NCI-H510A (cell line): ENCODE results near the gene ZNF765.
"Not testable (repeated sequence)": the region's sequence is repeated elsewhere in the genome, so short reads cannot be mapped to it uniquely, and the experiment has no call there.

Experiments used
- DNase-seq: peaks from one replicate; lab custom pipeline; 2025; lab: John Stamatoyannopoulos, UW

ZNF765 gene

DNA sequence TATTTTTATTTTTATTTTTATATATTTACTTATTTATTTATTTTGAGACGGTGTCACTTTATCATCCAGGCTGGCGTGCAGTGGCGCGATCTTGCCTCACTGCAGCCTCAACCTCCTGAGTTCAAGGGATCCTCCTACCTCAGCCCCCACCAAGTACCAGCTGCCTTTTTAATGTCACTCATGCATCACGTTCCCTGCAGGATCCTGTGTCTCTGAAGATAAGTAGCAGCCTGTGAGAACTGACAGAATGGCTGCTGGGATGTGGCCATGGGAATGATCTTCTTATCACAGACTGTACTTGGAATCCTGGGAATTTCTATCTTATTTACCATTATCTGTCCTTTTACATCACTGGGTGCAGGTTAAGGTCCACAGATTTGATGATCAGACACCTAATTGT, 27.6 kb downstream of the ZNF765 start:
- no peak for DNase-seq

DNA sequence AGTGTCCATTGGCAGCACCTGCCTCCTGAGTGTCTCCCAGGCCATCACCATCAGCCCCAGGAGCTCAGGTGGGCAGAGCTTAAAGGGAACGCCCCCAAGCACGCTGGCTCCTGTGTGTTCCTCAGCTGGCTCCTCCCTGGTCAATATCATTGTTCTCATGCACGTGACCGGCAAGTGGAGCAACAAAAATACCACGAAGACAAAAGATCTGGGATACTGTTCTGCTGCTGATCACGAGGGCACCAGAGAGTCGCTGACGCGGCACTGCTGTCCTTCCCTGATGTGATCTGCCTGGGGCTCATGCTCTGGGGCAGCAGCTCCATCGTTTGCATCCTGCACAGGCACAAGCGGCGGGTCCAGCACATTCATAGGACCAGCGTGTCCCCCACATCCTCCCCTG, 28.1 kb downstream of the ZNF765 start:
- DNase-seq: not testable (repeated sequence)

DNA sequence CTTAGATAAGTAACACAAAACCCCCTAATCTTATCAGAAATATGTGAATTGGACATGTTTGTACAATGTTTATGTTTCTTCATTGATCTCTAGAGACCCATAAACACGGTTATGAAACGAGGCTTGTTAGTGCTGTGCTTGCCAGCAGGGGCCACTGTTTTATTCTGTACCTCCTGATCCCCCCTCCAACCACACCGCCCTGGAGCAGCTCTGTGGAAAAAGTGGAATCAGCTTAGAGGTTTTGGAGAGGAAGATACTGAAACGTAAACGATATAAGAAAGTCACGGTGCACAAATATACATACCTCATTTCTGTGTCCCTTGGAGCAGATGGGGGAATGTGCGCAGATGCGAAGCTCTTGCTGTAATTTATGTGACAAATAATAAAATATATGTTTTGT, 28.7 kb downstream of the ZNF765 start:
- DNase-seq: not testable (repeated sequence)

DNA sequence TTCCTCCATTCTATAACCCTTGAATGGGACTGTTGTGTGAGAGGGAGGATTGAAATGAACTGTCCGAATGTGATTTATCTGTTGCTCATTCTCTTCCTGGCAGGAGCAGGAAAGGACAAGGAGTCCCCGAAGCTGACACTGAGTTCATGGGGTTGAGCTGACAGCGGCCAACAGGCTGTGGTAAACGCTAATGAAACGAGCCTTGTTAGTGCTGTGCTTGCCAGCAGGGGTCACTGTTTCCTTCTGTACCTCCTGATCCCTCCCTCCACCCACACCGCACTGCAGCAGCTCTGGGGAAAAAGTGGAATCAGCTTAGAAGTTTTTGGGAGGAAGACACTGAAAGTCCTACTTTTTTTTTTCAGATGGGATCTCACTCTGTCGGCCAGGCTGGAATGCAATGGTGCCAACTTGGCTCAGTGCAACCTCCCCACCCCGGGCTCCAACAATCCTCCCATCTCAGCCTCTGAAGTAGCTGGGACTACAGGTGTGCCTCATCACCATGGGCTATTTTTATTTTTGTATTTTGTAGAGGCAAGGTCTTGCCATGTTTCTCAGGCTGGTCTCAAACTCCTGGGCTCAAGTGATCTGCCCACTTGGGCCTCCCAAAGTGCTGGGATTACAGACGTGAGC, 30.1 kb downstream of the ZNF765 start:
- no peak for DNase-seq

DNA sequence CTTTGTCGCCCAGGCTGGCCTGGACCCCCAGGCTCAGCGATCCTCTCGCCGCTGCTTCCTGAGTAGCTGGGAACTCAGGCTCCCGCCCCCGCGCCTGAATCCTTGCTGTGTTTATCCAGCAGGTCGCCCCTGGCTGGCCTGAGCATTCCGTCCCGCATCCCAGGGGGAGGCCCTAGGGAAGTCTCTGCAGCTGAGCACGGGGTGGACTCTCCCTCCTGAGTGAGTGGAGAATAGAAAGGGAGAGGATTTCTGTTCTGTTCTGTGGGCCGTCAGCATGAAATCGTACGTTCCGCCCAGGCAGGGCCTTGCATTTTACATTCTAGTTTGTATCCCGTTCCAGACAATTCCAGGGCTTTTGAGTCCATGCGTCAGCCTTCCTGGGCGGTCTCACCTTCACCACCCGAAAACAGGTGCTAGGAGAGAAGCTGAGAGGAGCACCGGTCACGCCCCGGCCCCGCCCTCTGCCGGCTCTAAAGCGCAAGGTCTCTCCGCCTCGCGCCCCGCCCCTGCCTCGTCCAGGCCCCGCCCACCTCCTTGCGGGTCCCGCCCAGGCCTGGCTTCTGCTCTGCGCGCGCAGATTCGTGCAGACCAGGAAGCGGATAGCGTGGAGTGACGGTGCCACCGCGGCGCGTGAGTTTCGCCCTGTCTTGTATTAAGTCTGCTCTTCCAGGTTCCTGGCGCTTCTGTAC, 36.6 kb downstream of the ZNF765 start, which contains the start of gene ZNF761:
Gene ZNF761 (plus strand): TSS at position 586 of the 689 bp plus-strand sequence. CDS start 15,285 bp downstream, outside the sequence.
- DNase-seq: peak; percentile 84

DNA sequence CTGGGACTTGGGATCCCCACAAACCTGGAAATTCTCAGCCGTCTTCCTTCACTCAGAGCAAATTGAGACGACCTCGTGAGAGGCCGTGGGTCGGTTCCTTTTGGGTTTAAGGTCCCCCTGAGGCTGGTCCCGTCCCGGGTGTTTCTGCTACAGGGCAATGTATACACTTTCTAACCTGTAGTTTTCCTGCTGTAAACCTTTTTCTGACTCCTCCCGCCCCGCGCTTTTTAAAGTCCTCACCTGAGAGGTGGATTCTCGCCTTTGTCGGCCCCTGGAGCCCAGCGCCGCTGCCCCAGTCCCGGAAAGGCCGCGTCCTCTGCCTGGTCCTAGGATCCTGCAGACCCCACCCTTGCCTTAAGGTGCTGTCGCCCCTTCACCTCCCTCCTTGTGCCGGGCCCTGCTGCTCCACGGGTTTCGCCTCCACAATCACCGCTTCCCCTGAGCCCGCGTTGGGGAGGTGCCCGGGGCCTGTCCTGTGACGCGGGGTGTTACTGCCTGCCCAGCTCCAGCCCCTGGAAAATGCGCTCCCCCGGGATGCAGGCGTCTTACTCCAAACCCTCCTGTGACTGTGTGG, 37.2 kb downstream of the ZNF765 start:
- no peak for DNase-seq

DNA sequence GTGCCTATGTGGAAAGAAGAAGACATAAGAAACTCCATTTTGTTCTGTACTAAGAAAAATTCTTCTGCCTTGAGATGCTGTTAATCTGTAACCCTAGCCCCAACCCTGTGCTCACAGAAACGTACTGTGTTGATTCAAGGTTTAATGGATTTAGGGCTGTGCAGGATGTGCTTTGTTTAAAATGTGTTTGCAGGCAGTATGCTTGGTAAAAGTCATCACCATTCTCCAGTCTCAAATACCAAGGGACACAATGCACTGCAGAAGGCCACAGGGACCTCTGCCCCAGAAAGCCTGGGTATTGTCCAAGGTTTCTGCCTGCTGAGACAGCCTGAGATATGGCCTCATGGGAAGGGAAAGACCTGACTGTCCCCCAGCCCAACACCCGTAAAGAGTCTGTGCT, 48.9 kb downstream of the ZNF765 start:
- not testable (repeated sequence) for DNase-seq

DNA sequence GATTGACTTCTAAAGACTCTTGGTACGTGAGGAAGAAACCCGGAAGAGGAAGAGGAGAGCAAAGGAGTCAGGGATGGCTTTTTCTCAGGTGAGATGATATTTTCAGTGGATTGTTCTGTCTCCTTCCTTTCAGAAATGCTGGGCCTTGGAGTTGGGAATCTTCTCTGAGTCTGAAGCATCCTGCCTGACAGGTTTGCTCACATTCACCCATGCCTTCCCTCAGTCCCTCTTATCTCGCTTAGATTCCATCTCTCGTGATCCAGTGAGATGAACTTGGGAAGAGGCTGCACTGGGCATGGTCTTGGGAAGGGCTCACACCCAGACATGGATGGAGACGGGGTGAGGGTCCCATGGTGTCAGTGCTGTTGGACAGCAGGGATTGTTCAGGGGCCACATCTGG, 52.2 kb downstream of the ZNF765 start:
- not testable (repeated sequence) for DNase-seq

DNA sequence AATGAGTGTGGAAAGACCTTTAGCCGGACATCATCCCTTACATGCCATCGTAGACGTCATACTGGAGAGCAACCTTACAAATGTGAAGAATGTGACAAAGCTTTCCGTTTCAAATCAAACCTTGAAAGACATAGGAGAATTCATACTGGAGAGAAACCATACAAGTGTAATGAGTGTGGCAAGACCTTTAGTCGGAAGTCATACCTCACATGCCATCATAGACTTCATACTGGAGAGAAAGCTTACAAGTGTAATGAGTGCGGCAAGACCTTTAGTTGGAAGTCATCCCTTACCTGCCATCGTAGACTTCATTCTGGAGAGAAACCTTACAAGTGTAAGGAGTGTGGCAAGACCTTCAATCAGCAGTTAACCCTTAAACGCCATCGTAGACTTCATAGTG, 60.9 kb downstream of the ZNF765 start:
- DNase-seq: no peak

DNA sequence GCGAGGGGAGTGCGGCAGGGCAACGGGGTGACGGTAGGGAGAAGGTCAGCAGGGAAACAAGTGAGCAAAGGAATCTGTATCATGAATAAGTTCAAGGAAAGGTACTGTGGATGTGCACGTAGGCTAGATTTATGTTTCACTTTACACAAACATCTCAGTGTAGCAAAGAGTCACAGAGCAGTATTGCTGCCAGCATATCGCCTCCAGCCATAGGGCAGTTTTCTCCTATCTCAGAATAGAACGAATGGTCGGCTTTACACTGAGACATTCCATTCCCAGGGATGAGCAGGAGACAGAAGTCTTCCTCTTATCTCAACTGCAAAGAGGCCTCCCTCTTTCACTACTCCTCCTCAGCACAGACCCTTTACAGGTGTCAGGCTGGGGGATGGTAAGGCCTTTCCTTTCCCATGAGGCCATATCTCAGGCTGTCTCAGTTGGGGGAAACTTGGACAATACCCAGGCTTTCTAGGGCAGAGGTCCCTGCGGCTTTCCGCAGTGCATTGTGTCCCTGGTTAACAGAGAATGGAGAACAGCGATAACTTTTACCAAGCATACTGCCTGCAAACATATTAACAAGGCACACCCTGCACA, 65.3 kb downstream of the ZNF765 start:
- not testable (repeated sequence) for DNase-seq

DNA sequence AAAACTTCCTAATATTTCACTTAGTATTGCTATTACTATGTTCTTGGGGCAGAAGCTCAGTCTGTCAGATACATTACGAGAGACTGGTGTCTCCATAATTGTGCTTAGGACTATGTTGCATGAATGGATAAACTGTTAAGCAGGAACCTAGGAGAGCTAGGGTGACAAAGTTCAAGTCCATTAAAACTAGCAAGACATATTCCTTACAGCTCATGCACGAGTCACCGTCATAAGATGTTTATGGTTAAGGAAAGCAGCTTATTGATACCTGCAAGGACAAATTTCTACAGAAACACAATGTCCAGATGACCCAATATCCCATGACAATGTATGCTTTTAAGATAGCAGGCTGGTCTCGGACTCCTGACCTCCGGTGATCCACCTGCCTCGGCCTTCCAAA, 66.9 kb downstream of the ZNF765 start:
- no peak for DNase-seq

DNA sequence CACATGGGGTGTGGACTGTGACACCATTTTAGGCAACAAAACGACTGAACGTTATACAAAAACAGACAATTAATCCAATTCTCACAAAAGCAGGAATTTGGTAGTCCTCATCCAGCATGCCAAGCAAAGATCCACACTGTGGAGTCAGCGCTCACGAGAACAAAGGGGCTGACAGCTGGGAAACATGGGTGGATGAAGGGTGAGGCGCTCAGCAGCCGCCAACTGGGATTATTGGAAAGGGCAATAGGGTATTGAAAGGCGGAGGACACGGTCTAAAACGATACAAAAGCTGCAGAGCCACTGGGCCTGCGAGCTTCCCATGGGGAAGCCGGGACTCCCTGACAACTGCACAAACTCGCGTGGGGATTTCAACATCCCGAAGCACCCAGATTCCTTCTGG, 67.9 kb downstream of the ZNF765 start:
- DNase-seq: no peak

DNA sequence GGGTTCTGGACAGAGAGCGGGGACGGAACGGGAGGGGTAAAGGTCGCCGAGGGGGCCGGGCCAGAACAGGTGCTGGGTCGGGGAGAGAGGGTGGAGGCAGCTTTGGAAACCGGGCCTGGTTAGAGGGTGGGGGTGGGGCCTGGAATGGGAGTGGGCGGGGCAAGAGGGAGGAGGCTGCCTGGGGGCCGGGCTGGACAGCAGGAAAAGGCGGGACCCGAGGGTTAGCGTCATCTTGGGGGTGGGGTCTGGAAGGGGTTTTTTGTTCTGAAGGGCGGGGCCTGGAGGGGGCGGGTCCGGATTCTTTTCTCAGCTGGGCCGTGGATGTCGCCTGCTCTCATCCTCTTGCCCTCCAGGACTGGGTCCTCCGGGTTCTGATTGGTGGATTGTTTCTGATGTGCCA, 68.3 kb downstream of the ZNF765 start:
- DNase-seq: no peak

DNA sequence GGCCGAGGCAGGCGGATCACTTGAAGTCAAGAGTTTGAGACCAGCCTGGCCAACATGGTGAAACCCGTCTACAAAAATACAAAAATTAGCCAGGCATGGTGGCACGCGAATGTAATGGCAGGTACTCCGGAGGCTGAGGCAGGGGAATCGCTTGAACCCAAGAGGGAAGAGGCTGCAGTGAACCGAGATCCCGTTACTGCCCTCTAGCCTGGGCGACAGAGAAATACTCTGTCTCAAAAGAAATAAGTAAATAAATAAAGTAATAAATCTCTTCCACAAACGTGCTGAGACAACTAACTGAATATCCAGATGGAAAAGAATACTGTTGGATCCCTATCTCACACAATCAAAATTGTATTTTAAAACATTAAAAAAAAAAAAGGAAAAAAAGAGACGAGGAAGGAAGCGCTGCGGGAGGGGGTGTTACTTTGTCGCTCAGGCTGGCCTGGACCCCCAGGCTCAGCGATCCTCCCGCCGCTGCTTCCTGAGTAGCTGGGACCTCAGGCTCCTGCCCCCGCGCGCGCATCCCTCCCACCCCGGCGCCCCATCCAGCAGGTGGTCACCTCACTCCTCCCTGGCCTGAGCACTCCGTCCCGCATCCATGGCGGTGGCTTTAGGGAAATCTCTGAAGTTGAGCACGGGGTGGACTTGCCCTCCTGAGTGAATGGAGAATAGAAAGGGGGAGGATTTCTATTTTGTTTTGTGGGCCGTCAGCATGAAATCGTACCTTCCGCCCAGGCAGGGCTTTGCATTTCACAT, 72.0 kb downstream of the ZNF765 start:
- DNase-seq: no peak

DNA sequence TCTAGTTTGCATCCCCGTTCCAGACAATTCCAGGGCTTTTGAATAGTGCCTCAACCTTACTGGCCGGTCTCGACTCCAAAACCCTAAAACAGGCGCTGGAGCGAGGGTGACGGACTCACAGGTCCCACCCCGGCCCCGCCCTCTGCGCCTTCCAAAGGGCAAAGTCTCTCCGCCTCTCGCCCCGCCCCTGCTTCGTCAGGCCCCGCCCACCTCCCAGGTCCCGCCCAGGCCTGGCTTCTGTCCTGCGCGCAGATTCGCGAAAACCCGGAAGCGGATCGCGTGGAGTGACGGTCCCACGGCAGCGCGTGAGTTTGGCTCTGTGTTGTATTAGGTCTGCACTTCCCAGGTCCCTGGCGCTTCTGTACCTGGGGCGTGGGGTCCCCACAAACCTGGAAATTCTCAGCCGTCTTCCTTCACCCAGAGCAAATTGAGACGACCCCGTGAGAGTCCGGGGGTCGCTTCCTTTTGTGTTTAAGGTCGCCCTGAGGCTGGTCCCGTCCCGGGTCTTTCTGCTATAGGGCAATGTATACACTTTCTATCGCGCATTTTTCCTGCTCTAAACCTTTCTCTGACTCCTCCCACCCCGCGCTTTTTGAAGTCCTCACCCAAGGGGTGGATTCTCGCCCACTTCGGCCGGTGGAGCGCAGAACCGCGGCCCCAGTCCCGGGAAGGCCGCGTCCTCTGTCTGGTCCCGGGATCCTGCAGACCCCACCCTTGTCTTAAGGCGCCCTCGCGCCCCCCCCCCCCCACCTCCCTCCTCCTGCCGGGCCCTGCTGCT, 72.7 kb downstream of the ZNF765 start, which contains the start of gene ZNF813:
Gene ZNF813 (plus strand): TSS at position 249 of the 778 bp plus-strand sequence. CDS start 16,090 bp downstream, outside the sequence.
- no peak for DNase-seq

DNA sequence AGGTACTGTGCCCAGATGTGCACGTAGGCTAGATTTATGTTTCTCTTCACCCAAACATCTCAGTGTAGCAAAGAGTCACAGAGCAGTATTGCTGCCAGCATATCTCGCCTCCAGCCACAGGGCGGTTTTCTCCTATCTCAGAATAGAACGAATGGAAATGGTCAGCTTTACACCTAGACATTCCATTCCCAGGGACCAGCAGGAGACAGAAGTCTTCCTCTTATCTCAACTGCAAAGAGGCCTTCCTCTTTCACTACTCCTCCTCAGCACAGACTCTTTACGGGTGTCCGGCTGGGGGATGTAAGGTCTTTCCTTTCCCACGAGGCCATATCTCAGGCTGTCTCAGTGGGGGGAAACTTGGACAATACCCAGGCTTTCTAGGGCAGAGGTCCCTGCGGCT, 73.7 kb downstream of the ZNF765 start:
- not testable (repeated sequence) for DNase-seq

DNA sequence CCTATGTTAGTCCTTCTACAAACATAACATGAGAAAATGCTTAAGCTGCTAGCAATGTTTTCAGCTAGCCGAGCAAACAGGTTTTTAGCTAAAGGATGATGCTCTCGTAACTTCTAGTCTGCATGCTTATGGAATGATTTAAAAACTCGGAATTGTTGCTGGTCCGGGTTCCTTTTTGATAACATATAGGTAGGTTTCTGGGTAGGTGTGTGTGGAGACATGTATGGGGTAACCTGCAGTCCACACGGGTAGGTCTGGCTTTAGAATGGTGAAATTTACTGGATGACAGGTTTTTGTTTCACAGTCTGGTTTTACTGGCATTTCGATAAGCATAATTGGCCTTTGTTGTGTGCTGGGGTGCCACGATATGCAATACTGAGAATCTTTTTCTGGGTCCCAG, 77.0 kb downstream of the ZNF765 start:
- no peak for DNase-seq

DNA sequence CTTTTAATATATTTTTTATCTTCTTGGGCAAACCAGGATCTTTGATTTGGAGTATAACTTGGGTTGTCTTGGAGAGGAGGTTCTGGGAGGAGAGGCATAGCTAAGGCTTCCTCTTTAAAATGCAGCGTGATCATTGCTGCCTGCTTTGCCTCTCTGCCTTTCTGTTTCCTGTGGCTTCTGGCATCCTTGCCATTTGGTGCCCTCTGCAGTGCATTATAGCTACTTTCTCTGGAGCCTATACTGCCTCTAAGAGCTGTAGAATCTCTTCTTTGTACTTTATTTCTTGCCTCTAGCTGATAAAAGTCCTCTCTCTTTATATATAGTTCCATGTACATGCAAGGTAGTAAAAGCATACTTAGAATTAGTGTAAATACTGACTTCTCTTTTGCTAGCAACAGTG, 79.9 kb downstream of the ZNF765 start:
- DNase-seq: not testable (repeated sequence)

DNA sequence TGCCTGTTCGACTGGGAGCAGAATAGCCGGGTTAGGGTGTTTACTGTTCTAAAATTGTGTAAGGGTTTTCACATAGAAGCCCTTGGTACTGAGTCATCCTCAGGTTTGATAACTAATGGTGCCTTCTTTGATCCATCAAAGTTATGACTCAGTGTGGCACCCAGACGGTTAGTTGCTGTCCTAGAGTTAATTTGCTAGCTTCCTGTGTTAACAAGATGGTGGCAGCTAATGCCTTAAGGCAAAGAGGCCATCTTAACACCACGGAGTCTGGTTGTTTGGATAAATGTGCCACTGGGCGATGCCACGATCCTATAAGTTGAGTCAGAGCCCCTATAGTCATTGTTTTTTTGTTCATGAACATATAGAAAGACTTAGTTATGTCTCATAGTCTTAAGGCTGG, 80.5 kb downstream of the ZNF765 start:
- DNase-seq: not testable (repeated sequence)
